Stimulated activated effector memory CD8-positive, alpha-beta T cell treated with anti-CD3 and anti-CD28 coated beads, Interleukin-12 subunit alpha, Interleukin-12 subunit beta, amount 100 ng/mL, for 72 hours (primary cell): ENCODE data around the gene ZSWIM8.

ENCODE experiments used
- ATAC-seq: fragments of 150-1000 bp; cut with Tn5 transposase; 2 replicates; pipeline ENCODE4 v1.10.0; 2021
- DNase-seq, 2 donors: peaks; one replicate each; pipeline ENCODE4 v3.0.0; 2021 to 2022; ENCODE audit warnings: low spot score in 2 of 2
- H3K27ac Mint-ChIP-seq: one replicate; pipeline ENCODE4 v1.8.0; 2022; ENCODE audit warnings: mild to moderate bottlenecking, mixed read lengths
- H3K36me3 Mint-ChIP-seq: one replicate; pipeline ENCODE4 v1.8.0; 2022; ENCODE audit warnings: mild to moderate bottlenecking, mixed read lengths
- H3K4me1 Mint-ChIP-seq: one replicate; pipeline ENCODE4 v1.8.0; 2022; ENCODE audit warnings: mixed read lengths
- H3K4me3 Mint-ChIP-seq: one replicate; pipeline ENCODE4 v1.8.0; 2022; ENCODE audit warnings: mild to moderate bottlenecking, mixed read lengths
- H3K9me3 Mint-ChIP-seq: one replicate; pipeline ENCODE4 v1.8.0; 2022; ENCODE audit warnings: mixed read lengths

The ZSWIM8 gene

GRCh38 chr10:73797324-73798025, 12.1 kb downstream of the ZSWIM8 start:
- peak overlapping the region; percentile 81 for H3K27ac Mint-ChIP-seq
- peaks cover 99% of the 10 kb centered on the region for H3K36me3 Mint-ChIP-seq
- H3K4me1 Mint-ChIP-seq = peaks cover 6% of the 10 kb centered on the region
- no peak overlapping the region for H3K4me3 Mint-ChIP-seq
- H3K9me3 Mint-ChIP-seq = no peaks in the 10 kb centered on the region
- no peak for DNase-seq
- ATAC-seq = no peak

DNA sequence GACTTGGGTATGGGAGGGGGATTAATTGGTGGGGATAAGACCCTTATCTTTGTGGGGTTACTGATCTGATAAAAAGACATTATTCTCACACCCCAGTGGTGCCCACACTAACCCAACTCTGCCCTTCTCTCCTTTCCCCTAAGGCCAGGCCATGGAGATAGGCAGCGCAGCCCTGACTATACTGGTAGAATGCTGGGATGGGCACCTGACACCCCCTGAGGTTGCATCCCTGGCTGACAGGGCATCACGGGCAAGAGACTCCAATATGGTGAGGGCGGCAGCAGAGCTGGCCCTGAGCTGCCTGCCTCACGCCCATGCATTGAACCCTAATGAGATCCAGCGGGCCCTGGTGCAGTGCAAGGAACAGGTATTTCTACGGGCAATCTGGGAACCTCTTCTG, 12.7 kb downstream of the ZSWIM8 start:
- DNase-seq (no peak), ATAC-seq (no peak)
- H3K4me1 Mint-ChIP-seq = peaks cover 3% of the 10 kb centered on the region
- no peaks in the 10 kb centered on the region for H3K9me3 Mint-ChIP-seq
- H3K27ac Mint-ChIP-seq = peak overlapping the region; percentile 81
- H3K36me3 Mint-ChIP-seq = peaks cover 99% of the 10 kb centered on the region
- H3K4me3 Mint-ChIP-seq = no peak overlapping the region

- Mint-ChIP-seq H3K4me3 (no peak overlapping the region), H3K9me3 (no peaks in the 10 kb centered on the region), H3K27ac (peak overlapping the region; percentile 81), H3K4me1 (peaks cover 8% of the 10 kb centered on the region), H3K36me3 (peaks cover 99% of the 10 kb centered on the region)
- ATAC-seq (peak; percentile 29), DNase-seq (no peak)
These were observed 13.6 kb downstream of the ZSWIM8 start for GRCh38 chr10:73798927-73799560.

DNA sequence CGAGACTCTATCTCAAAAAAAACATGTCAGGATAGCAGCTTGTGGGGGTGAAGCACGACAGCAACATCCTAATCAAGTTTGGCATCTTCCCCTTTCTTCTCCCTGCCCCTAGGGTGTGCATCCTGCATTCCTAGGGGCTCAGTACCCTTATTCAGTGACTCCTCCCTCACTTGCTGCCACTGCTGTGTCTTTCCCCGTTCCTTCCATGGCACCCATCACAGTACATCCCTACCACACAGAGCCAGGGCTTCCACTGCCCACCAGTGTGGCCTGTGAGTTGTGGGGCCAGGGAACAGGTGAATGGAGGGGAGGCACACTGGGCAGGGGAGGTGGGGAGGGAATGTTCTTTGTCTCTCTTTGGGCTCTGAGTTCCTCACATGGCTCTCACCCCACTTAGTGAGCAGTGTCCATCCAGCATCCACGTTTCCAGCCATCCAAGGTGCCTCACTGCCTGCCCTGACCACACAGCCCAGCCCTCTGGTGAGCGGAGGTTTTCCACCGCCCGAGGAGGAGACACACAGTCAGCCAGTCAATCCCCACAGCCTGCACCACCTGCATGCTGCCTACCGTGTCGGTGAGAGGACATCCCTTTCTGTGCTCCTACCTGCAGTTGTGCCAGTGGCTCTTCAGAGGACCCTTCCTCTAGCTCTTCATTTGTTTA, 14.6 kb downstream of the ZSWIM8 start:
- Mint-ChIP-seq H3K36me3 (peaks cover 99% of the 10 kb centered on the region), H3K27ac (peak overlapping the region; percentile 81), H3K9me3 (no peaks in the 10 kb centered on the region), H3K4me1 (peaks cover 12% of the 10 kb centered on the region), H3K4me3 (no peak overlapping the region)
- ATAC-seq (no peak), DNase-seq (no peak)

DNA sequence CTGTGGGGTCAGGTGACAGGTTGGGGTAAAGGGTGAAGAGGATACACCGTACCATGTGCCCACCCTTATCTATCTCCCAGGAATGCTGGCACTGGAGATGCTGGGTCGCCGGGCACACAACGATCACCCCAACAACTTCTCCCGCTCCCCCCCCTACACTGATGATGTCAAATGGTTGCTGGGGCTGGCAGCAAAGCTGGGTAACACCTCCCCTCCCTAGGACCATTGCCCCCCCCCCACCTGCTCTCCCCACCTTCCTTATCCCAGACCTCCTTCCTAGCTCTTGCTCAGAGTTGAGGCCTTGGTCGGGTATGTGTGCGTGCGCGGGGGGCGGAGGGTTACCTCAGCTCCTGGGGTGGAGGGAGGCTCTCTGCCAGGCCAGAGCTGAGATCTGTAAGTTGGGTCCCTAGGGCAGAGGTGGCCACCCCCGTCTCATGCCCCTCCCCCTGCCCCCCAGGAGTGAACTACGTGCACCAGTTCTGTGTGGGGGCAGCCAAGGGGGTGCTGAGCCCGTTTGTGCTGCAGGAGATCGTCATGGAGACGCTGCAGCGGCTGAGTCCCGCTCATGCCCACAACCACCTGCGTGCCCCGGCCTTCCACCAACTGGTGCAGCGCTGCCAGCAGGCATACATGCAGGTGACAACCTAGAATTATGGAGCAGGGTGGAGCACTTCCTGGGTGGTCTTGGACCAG, 15.3 kb downstream of the ZSWIM8 start:
- Mint-ChIP-seq H3K9me3 (no peaks in the 10 kb centered on the region), H3K4me3 (no peak overlapping the region), H3K36me3 (peaks cover 99% of the 10 kb centered on the region), H3K4me1 (peaks cover 14% of the 10 kb centered on the region), H3K27ac (peak overlapping the region; percentile 81)
- DNase-seq (no peak), ATAC-seq (no peak)

GRCh38 chr10:73801253-73801590, 15.8 kb downstream of the ZSWIM8 start:
- H3K4me1 Mint-ChIP-seq = peaks cover 19% of the 10 kb centered on the region
- peaks cover 99% of the 10 kb centered on the region for H3K36me3 Mint-ChIP-seq
- DNase-seq = no peak
- H3K27ac Mint-ChIP-seq = no peak overlapping the region
- H3K4me3 Mint-ChIP-seq = no peak overlapping the region
- ATAC-seq = no peak
- H3K9me3 Mint-ChIP-seq = no peaks in the 10 kb centered on the region

GRCh38 chr10:73802276-73802991, 17.0 kb downstream of the ZSWIM8 start:
- peaks cover 31% of the 10 kb centered on the region for H3K4me1 Mint-ChIP-seq
- DNase-seq (no peak), ATAC-seq (no peak)
- no peaks in the 10 kb centered on the region for H3K9me3 Mint-ChIP-seq
- H3K36me3 Mint-ChIP-seq = peaks cover 99% of the 10 kb centered on the region
- peak overlapping the region; percentile 93 for H3K27ac Mint-ChIP-seq
- H3K4me3 Mint-ChIP-seq = no peak overlapping the region

GRCh38 chr10:73803680-73804286, 18.4 kb downstream of the ZSWIM8 start:
- DNase-seq = no peak
- Mint-ChIP-seq H3K9me3 (no peaks in the 10 kb centered on the region), H3K4me1 (peaks cover 45% of the 10 kb centered on the region), H3K27ac (peak overlapping the region; percentile 93), H3K4me3 (peak overlapping the region; percentile 9), H3K36me3 (peaks cover 99% of the 10 kb centered on the region)
- ATAC-seq = peak; percentile 72

GRCh38 chr10:73806176-73806950, 21.0 kb downstream of the ZSWIM8 start:
- Mint-ChIP-seq H3K27ac (peak overlapping the region; percentile 81), H3K4me1 (peaks cover 64% of the 10 kb centered on the region), H3K9me3 (no peaks in the 10 kb centered on the region), H3K4me3 (peak overlapping the region; percentile 3), H3K36me3 (peaks cover 96% of the 10 kb centered on the region)
- no peak for DNase-seq
- no peak for ATAC-seq

DNA sequence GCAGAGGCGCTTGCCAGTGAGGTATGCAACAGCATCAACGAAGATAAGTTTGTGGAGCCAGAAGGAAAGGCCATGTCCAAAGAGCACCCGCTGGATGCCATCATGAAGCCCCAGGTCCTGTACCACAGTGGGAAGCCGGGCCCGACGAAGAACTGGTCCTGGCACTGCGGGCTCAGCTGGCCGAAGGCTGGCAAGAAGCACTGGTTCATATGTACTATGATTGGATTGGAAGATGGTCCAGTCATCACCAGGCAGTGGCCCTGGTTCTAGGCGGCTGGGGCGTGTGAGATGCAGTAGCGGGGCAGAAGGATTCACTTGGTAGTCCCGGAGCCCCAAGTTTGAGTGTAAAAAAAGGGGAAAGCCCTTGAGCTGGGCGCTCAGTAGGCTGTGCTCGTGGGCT, 22.1 kb downstream of the ZSWIM8 start:
- peaks cover 64% of the 10 kb centered on the region for H3K4me1 Mint-ChIP-seq
- H3K9me3 Mint-ChIP-seq = no peaks in the 10 kb centered on the region
- peaks cover 84% of the 10 kb centered on the region for H3K36me3 Mint-ChIP-seq
- DNase-seq (no peak), ATAC-seq (no peak)
- peak overlapping the region; percentile 3 for H3K4me3 Mint-ChIP-seq
- peak overlapping the region; percentile 81 for H3K27ac Mint-ChIP-seq

DNA sequence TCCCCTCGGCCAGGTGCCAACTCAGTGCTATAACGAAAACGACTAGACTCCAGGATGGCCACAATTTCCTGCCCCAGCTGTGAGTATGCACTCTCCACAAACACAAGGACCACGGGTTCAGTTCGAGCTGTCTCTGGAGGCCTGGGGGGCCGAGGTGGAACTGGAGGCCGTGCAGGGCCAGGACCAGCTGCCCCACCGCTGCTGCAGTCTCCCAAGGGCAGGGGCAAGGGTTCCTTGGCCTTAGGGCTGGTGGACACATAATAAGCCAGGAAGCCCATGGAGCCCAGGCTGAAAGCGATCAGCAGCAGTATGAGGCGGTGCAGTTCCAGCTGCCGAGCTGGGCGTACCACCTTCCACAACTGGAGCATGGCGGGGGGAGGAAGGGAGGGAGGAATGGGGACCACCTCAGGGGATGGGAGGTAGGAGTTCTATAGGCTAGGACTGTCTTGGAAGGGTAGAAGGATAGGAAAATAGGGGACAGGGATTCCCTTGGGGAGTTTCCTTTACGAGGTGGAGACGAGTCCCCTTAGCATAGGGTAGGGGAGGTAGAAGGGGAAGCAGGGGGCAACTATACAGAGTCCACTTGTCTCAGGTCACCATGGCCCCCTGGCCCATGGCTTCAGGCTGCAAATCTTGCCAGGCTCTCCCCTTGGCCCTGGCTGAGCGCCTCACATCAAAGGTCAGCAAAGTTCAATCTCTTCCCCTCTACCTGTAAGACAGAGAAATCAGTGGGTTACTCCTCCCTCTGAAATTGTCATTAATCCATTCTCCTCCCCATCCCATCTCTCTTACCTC, 22.8 kb downstream of the ZSWIM8 start:
- H3K4me3 Mint-ChIP-seq = no peak overlapping the region
- no peak for DNase-seq

GRCh38 chr10:73809061-73809818, 23.8 kb downstream of the ZSWIM8 start:
- H3K36me3 Mint-ChIP-seq = peaks cover 67% of the 10 kb centered on the region
- peak overlapping the region; percentile 81 for H3K27ac Mint-ChIP-seq
- no peaks in the 10 kb centered on the region for H3K9me3 Mint-ChIP-seq
- ATAC-seq = no peak
- peak overlapping the region; percentile 76 for H3K4me3 Mint-ChIP-seq
- H3K4me1 Mint-ChIP-seq = peaks cover 53% of the 10 kb centered on the region
- DNase-seq = no peak

More for the DNA sequence above, 22.8 kb downstream of the ZSWIM8 start:
- ATAC-seq = no peak
- H3K9me3 Mint-ChIP-seq = no peaks in the 10 kb centered on the region
- peaks cover 77% of the 10 kb centered on the region for H3K36me3 Mint-ChIP-seq
- peaks cover 64% of the 10 kb centered on the region for H3K4me1 Mint-ChIP-seq
- H3K27ac Mint-ChIP-seq = peak overlapping the region; percentile 81

- peaks cover 56% of the 10 kb centered on the region for H3K36me3 Mint-ChIP-seq
- peak overlapping the region; percentile 81 for H3K27ac Mint-ChIP-seq
- no peaks in the 10 kb centered on the region for H3K9me3 Mint-ChIP-seq
- DNase-seq (no peak), ATAC-seq (no peak)
- peak overlapping the region; percentile 76 for H3K4me3 Mint-ChIP-seq
- peaks cover 52% of the 10 kb centered on the region for H3K4me1 Mint-ChIP-seq
These were observed 24.9 kb downstream of the ZSWIM8 start for GRCh38 chr10:73810358-73810734.
